Liver (tissue), 3 donors: ENCODE data around the gene GLB1L2.

Experiments used
- FOXA1 ChIP-seq: IDR thresholded peaks from 2 replicates; pipeline ENCODE4 v1.6.1; 2016; ENCODE audit warnings: antibody characterized with exemption
- SP1 ChIP-seq: IDR thresholded peaks from 2 replicates; pipeline ENCODE4 v1.6.1; 2018; ENCODE audit warnings: antibody characterized with exemption, mild to moderate bottlenecking
- YY1 ChIP-seq: IDR thresholded peaks from 2 replicates; pipeline ENCODE4 v1.6.1; 2016; ENCODE audit warnings: antibody characterized with exemption, mild to moderate bottlenecking
- TF ChIP-seq, protein P1 (sequence below): fragments of 150-350 bp; IDR thresholded peaks from 2 replicates; pipeline ENCODE4 v1.5.1; 2017; ENCODE audit warnings: improper control_type of control experiment, low read depth, low read length; ENCODE audit not compliant: missing input control
- TF ChIP-seq, protein P2 (sequence below): IDR thresholded peaks from 2 replicates; pipeline ENCODE4 v1.6.1; 2016; ENCODE audit warnings: antibody characterized with exemption
- donor health status: healthy.
- donor health status: healthy.

GRCh38 chr11:134362192-134362901, 30.6 kb downstream of the GLB1L2 start:
- TF ChIP-seq, protein P1, sequence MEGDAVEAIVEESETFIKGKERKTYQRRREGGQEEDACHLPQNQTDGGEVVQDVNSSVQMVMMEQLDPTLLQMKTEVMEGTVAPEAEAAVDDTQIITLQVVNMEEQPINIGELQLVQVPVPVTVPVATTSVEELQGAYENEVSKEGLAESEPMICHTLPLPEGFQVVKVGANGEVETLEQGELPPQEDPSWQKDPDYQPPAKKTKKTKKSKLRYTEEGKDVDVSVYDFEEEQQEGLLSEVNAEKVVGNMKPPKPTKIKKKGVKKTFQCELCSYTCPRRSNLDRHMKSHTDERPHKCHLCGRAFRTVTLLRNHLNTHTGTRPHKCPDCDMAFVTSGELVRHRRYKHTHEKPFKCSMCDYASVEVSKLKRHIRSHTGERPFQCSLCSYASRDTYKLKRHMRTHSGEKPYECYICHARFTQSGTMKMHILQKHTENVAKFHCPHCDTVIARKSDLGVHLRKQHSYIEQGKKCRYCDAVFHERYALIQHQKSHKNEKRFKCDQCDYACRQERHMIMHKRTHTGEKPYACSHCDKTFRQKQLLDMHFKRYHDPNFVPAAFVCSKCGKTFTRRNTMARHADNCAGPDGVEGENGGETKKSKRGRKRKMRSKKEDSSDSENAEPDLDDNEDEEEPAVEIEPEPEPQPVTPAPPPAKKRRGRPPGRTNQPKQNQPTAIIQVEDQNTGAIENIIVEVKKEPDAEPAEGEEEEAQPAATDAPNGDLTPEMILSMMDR = no peak
- TF ChIP-seq FOXA1 (no peak), SP1 (no peak), YY1 (no peak)
- TF ChIP-seq, protein P2, sequence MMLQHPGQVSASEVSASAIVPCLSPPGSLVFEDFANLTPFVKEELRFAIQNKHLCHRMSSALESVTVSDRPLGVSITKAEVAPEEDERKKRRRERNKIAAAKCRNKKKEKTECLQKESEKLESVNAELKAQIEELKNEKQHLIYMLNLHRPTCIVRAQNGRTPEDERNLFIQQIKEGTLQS = no peak
